HT1080 (cell line): ENCODE data around the gene MED9. TPM values are rescaled to one million over a fixed set of nuclear protein-coding genes. Genes with fewer than 3 reads are reported as not detected.

Experiments used
- DNase-seq: peaks from one replicate; pipeline ENCODE4 v3.0.0-alpha.2; 2015; ENCODE audit warnings: low read depth
- small RNA-seq: library from RNA; depleted of rRNA; stranded (forward); fragments of <200 nt; gene quantifications from one replicate; pipeline ENCODE3, GENCODE V24; 2014
- total RNA-seq: library from RNA; depleted of rRNA; stranded (reverse); fragments of >200 nt; shearing (Covaris generic); gene quantifications from 2 replicates; pipeline ENCODE4 v1.2.3, GENCODE V29; 2014; rRNA removed

MED9 gene
- total RNA-seq, 1 experiment from 2014 or later: 13.7 TPM

DNA sequence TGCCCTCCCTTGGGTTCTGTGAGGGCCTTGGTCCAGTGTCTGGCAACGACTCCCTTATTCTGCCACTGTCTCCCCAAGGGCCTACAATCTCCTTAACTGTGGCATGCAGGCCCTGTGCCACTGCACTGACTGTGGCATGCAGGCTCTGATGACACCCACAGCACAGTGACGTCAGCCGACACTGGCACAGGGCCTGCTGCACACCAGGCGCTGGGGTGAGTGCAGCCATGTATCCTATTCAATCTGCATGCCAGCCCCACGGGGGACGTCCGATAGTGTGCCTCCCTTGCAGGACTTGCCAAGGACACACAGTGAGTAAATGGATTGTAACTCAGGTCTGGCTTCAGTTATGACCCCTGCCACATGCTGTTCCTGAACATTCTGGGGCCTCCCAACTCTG, 59.2 kb downstream of the MED9 start:
- no peak for DNase-seq

DNA sequence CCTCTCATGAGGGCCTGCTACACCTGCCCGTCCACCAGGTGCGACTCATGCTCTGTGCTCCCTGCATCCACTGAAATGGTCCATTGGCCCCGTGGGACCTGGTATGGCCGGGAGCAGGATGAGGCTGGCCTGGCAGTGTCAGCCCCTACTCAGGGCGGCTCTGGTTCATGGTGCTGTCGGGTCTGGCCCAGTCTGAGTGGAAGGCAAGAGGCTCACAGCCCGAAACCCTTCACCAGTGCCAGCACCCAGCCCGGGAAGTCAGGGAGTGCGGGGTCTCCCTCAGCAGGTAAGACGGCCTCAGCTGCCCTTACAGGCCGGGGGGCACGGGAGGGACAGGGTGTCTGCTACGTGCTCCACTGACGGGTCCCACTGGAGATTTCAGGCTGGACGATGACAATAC, 59.9 kb downstream of the MED9 start:
- DNase-seq: no peak

- peak; percentile 17 for DNase-seq
Measured at GRCh38 chr17:17537311-17538099, 60.7 kb downstream of the MED9 start.

DNA sequence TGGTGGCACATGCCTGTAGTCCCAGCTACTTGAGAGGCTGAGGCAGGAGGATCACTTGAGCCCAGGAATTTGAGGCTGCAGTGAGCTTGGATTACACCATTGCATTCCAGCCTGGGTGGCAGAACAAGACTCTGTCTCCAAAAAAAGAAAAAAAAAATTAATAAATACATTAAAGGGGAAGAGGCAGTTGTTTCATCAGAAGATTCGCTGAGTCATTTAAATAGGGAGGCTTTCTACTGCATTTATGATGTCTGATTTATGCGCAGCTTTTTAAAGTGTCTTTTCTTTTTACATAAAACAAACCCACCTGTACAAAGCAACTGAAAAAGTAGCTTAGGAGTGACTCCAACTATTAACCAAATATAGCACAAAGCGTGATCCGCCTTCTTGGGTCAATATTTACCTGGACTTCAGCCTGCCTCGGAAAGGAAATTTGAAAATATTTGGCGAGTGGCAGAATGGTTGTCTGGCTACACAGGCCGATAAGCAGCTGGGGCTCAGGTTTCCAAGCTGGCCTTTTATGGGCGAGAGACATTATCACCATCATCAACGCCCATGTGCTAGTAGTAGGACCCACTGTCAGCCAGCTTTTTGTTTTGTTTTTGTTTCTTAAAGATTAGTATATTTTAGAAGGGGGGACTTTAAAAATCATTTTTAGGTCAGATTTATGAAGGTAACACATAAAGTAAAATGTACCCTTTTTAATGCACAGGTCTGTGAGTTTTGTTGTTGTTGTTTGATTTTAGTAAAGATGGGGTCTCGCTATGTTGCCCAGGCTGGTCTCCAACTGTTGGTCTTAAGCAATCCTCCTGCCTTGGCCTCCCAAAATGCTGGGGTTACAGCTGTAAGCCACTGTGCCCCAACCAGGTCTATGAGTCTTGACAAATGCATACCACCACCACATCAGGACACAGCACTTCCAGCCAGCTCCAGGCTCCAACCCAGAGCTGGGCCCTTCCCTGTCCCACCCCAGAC, 61.9 kb downstream of the MED9 start:
- no peak for DNase-seq

DNA sequence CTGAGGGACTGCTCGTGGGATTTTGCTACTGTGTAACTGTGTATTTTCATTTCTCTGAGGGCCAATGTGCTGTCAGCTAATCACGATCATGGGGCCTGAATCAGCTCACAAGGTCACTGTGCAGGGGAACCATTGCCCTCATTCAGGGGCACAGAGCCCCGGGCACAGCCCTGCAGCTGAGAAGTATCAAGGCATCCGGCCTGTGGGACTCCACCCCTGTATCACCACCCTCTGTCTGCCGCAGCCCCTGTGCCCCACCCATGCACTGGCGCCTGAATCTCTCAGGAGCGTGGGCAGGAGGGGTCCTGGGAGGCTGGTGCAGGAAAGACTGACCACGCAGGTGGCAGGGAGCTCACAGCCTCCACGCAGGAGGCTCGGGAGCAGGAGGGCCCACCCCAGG, 62.8 kb downstream of the MED9 start:
- DNase-seq: no peak

DNA sequence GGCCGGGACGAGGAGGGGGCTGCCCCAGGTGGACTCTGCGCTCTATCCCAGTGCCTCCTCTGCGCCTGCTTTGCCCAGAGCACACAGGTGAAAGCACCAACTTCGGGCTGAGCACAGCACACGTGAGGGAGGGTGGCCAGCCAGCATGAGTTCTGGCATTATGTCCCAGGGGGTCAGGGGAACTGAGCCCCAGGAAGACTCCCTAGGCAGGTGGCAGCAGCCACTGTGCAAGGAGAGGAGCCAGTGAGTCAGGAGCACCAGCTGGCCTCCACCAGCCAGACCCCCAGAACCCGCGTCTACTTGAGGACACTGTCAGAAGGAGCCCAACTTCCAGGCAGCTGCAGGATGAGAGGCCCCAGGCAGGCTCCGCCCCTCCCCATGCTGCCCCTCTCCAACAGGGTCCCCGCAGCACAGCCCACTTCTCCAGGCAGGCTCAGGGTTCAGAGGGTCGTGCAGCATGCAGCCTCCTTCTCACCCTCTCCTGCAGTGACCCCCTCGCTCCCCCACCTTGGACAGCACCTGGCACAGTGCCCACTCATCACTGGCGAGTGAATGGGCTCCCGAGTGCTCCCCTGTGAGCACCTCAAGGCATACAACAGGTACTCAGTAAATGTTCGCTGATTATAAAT, 63.6 kb downstream of the MED9 start:
- no peak for DNase-seq

DNA sequence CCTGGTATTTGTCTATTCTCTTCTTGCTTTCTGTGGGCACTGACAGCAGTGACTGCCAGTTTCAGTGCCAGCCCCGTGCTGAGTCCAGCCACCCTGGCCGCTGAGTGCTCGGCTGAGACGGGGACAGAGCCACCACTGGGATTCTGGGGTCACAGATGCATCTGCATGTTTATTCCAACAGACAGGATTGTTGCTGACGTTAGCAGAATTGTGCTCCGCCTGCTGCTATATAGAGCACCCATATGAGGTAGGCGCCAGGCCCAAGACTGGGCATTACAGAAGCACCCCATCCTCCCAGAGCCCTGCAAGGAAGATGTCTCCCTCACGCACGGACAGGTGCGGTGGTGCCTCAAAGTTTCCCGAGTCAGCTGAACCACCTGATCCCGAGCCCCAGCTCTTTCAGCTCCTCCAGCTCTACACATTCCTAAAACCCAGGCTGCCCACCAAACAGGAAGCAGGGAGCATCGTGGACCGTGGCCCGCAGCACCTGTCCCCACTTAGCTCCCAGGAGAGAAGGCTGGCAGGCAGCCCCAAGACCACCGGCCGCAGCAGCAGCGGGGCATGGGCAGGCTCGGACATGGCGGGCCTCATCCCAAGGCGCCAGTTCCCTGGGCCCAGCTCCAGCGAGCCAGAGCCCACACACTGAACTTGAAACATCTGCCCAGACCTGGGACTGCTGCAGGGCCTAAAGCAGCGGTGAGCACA, 64.3 kb downstream of the MED9 start:
- DNase-seq: no peak

DNA sequence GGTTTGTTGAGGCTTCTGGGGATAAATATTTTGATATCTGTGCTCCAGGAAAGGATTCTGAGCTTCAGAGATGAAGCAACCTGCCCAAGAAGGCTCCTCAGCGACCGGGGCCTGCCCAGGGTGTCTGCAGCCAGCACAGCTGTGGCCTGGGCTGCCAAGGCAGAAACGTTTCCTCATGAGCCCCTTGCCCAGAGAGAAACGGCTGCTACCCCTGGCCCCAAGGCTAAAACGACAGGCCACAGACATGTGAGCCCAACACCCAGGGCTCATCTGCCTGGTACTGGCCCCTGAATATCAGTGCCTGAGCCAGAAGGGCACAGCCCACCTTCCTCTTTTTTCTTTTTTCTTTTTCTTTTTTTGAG, 64.8 kb downstream of the MED9 start:
- no peak for DNase-seq

Small RNAs within 50 kb of the gene (small RNA-seq; reads per million reads assigned to genes)
- gene RF00019: not detected

Other genes starting within 250 kb of the MED9 start
- 26.0 and 35.4 TPM in 2 replicates for gene FLCN, start 239.8 kb upstream of the MED9 start, total RNA-seq
- gene COPS3, start 195.8 kb upstream of the MED9 start, total RNA-seq: 154 and 183 TPM in 2 replicates
- 1.9 and 2.9 TPM in 2 replicates for gene NT5M, start 173.6 kb upstream of the MED9 start, total RNA-seq
- not detected in 2 replicates for gene RASD1, start 19.4 kb downstream of the MED9 start, total RNA-seq
- 79.9 and 89.8 TPM in 2 replicates for gene PEMT, start 114.7 kb downstream of the MED9 start, total RNA-seq
- 5.9 and 9.5 TPM in 2 replicates for gene RAI1, start 204.5 kb downstream of the MED9 start, total RNA-seq